ENCODE results near the gene TCF12.

GRCh38 chr15:57129064-57129463, 210.6 kb downstream of the TCF12 start:
- TF ChIP-seq, protein P1, sequence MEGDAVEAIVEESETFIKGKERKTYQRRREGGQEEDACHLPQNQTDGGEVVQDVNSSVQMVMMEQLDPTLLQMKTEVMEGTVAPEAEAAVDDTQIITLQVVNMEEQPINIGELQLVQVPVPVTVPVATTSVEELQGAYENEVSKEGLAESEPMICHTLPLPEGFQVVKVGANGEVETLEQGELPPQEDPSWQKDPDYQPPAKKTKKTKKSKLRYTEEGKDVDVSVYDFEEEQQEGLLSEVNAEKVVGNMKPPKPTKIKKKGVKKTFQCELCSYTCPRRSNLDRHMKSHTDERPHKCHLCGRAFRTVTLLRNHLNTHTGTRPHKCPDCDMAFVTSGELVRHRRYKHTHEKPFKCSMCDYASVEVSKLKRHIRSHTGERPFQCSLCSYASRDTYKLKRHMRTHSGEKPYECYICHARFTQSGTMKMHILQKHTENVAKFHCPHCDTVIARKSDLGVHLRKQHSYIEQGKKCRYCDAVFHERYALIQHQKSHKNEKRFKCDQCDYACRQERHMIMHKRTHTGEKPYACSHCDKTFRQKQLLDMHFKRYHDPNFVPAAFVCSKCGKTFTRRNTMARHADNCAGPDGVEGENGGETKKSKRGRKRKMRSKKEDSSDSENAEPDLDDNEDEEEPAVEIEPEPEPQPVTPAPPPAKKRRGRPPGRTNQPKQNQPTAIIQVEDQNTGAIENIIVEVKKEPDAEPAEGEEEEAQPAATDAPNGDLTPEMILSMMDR (IDR thresholded peaks at IDR 0.05): no peak
- no peak for TF ChIP-seq POLR2A (IDR thresholded peaks at IDR 0.05)
